CD14-positive monocyte (primary cell): ENCODE measurements around the gene ZCCHC10. TPM values are rescaled to one million over a fixed set of nuclear protein-coding genes. Genes with fewer than 3 reads are reported as not detected.

ENCODE experiments used
- DNase-seq, 3 donors: peaks; one replicate each; pipeline ENCODE4 v3.0.0-alpha.2; 2011 to 2022
- H2AFZ ChIP-seq: 2 replicates; pipeline ENCODE4 v1.6.0; 2012; ENCODE audit warnings: mild to moderate bottlenecking, low read depth, low read length, inconsistent platforms; ENCODE audit not compliant: insufficient read depth, poor library complexity, severe bottlenecking
- H3K27ac ChIP-seq, 2 donors: 1 replicate in 1 of 2; 2 replicates in 1 of 2; pipeline ENCODE4 v1.5.1; 2012 to 2013; ENCODE audit warnings: low read length in 2 of 2, control low read depth in 1 of 2, inconsistent platforms in 1 of 2, low read depth in 1 of 2, mild to moderate bottlenecking in 1 of 2
- H3K27me3 ChIP-seq, 2 donors: one replicate each; pipeline versions ENCODE4 v1.6.0 to v1.6.1; 2011 to 2013; ENCODE audit warnings: low read length in 2 of 2; ENCODE audit not compliant: control insufficient read depth in 2 of 2, insufficient read depth in 2 of 2
- H3K36me3 ChIP-seq, 2 donors: replicated peaks in 1 of 2; 1 replicate in 1 of 2; 2 replicates in 1 of 2; pipeline versions ENCODE4 v1.5.1 to v1.6.1; 2012 to 2013; ENCODE audit warnings: low read length in 2 of 2, control low read depth in 1 of 2, inconsistent platforms in 1 of 2, mild to moderate bottlenecking in 1 of 2; ENCODE audit not compliant: insufficient read depth in 2 of 2, control insufficient read depth in 1 of 2
- H3K4me1 ChIP-seq, 2 donors: 1 replicate in 1 of 2; 2 replicates in 1 of 2; pipeline versions ENCODE4 v1.5.1 to v1.6.1; 2012 to 2013; ENCODE audit warnings: low read length in 2 of 2, control low read depth in 1 of 2, inconsistent platforms in 1 of 2, mild to moderate bottlenecking in 1 of 2, moderate library complexity in 1 of 2; ENCODE audit not compliant: insufficient read depth in 2 of 2, control insufficient read depth in 1 of 2
- H3K4me2 ChIP-seq: replicated peaks from 2 replicates; pipeline ENCODE3; 2012; ENCODE audit warnings: low read length, moderate library complexity, mild to moderate bottlenecking; ENCODE audit not compliant: poor library complexity, severe bottlenecking; ENCODE audit errors: extremely low read depth
- H3K4me3 ChIP-seq, 3 experiments: fragments of 200-600 bp in 1 of 3; sonication (generic) in 1 of 3; replicated peaks in 1 of 3; 1 replicate in 2 of 3; 2 replicates in 1 of 3; pipeline ENCODE4 v1.5.1; 2011 to 2013; ENCODE audit warnings: low read length in 3 of 3, mild to moderate bottlenecking in 3 of 3, control low read depth in 2 of 3, low read depth in 2 of 3, inconsistent platforms in 1 of 3, moderate library complexity in 1 of 3
- H3K79me2 ChIP-seq: 2 replicates; pipeline ENCODE4 v1.6.0; 2012; ENCODE audit warnings: mild to moderate bottlenecking, control low read depth, inconsistent platforms, low read length, moderate library complexity; ENCODE audit not compliant: insufficient read depth
- H3K9ac ChIP-seq: 2 replicates; pipeline ENCODE4 v1.6.0; 2017; ENCODE audit warnings: low read length, mild to moderate bottlenecking; ENCODE audit not compliant: insufficient read depth, poor library complexity, severe bottlenecking
- H3K9me3 ChIP-seq, 2 donors: replicated peaks in 1 of 2; 1 replicate in 1 of 2; 2 replicates in 1 of 2; pipeline versions ENCODE4 v1.5.1 to v1.6.1; 2012 to 2013; ENCODE audit warnings: low read length in 2 of 2, control low read depth in 1 of 2; ENCODE audit not compliant: control insufficient read depth in 1 of 2, insufficient read depth in 1 of 2
- H4K20me1 ChIP-seq: 2 replicates; pipeline ENCODE4 v1.6.0; 2012; ENCODE audit warnings: mild to moderate bottlenecking, low read length, control low read depth, moderate library complexity; ENCODE audit not compliant: insufficient read depth
- H3K27ac Mint-ChIP-seq, 7 donors: one replicate each; pipeline ENCODE4 v1.8.0; 2020; ENCODE audit warnings: mild to moderate bottlenecking in 7 of 7, mixed read lengths in 7 of 7, moderate library complexity in 6 of 7, inconsistent platforms in 2 of 7
- H3K27me3 Mint-ChIP-seq, 3 donors: one replicate each; pipeline ENCODE4 v1.8.0; 2021 to 2022; ENCODE audit warnings: low read depth in 3 of 3, mild to moderate bottlenecking in 3 of 3, mixed read lengths in 3 of 3, moderate library complexity in 3 of 3, inconsistent platforms in 1 of 3
- H3K36me3 Mint-ChIP-seq, 2 donors: one replicate each; pipeline ENCODE4 v1.8.0; 2020; ENCODE audit warnings: mixed read lengths in 2 of 2, inconsistent platforms in 1 of 2, mild to moderate bottlenecking in 1 of 2
- H3K4me1 Mint-ChIP-seq: one replicate; pipeline ENCODE4 v1.8.0; 2020; ENCODE audit warnings: mild to moderate bottlenecking, mixed read lengths
- H3K4me3 Mint-ChIP-seq, 2 donors: one replicate each; pipeline ENCODE4 v1.8.0; 2020; ENCODE audit warnings: mild to moderate bottlenecking in 2 of 2, mixed read lengths in 2 of 2, moderate library complexity in 1 of 2
- H3K9me3 Mint-ChIP-seq, 7 donors: one replicate each; pipeline ENCODE4 v1.8.0; 2020 to 2022; ENCODE audit warnings: mixed read lengths in 7 of 7, mild to moderate bottlenecking in 6 of 7, moderate library complexity in 6 of 7, inconsistent platforms in 2 of 7
- CTCF ChIP-seq: fragments of 200-600 bp; IDR thresholded peaks from one replicate; pipeline ENCODE4 v1.8.0; 2022; ENCODE audit warnings: antibody characterized with exemption, mild to moderate bottlenecking
- WGBS: methylation state at CpG from one replicate; pipeline ENCODE4 v1.1.5; 2013; ENCODE audit warnings: missing lambda C conversion rate; ENCODE audit not compliant: insufficient coverage; 5-methylcytosine and 5-hydroxymethylcytosine counted together
- intact Hi-C, 2 donors: fragments of 100-400 bp; cut with micrococcal nuclease; formaldehyde crosslinking; loops; one replicate each; pipeline versions ENCODE4 v1.15.0 to v1.15.1; 2023
- polyA plus RNA-seq, 3 donors: library from polyadenylated mRNA; depleted of rRNA in 1 of 3; unstranded in 2 of 3; stranded (reverse) in 1 of 3; fragments of 300-500 nt in 2 of 3; fragments of >200 nt in 1 of 3; fragmentation: Illumina TruSeq in 2 of 3; gene quantifications; 1 replicate in 2 of 3; 2 replicates in 1 of 3; pipeline ENCODE4 v1.2.3, GENCODE V29; 2012 to 2021

The ZCCHC10 gene
- polyA plus RNA-seq, 3 donors = 10.7 to 52.7 (median 45.3) TPM

- intact Hi-C loops = no loop called here
- Mint-ChIP-seq H3K27me3 (peaks cover 0 to 3% (median under 1%) of the 10 kb centered on the region in 3 donors), H3K4me1 (no peaks in the 10 kb centered on the region), H3K36me3 (no peaks in the 10 kb centered on the region), H3K9me3 (peaks cover 2 to 4% (median 3%) of the 10 kb centered on the region in 7 donors), H3K4me3 (no peak overlapping the region), H3K27ac (no peak overlapping the region)
- Histone ChIP-seq H2AFZ (no peak overlapping the region), H3K4me3 (no peak overlapping the region), H3K9ac (no peak overlapping the region), H3K27ac (no peak overlapping the region), H3K4me1 (no peaks in the 10 kb centered on the region), H3K36me3 (no peaks in the 10 kb centered on the region), H3K27me3 (no peaks in the 10 kb centered on the region), H4K20me1 (no peaks in the 10 kb centered on the region), H3K9me3 (peaks cover 0 to 2% of the 10 kb centered on the region in 2 donors), H3K4me2 (no peak overlapping the region), H3K79me2 (no peaks in the 10 kb centered on the region)
- 98% methylated on average over 9 of the region's 16 CpGs for WGBS
- no peak for DNase-seq
- no peak for TF ChIP-seq CTCF
Observed at GRCh38 chr5:132971483-132972435, 54.6 kb downstream of the ZCCHC10 start.

GRCh38 chr5:132965120-132965519 is 61.2 kb downstream of the ZCCHC10 start:
- H3K4me2 ChIP-seq = no peak overlapping the region
- H3K27me3 ChIP-seq = no peaks in the 10 kb centered on the region
- H3K9me3 ChIP-seq = no peaks in the 10 kb centered on the region
- DNase-seq = no peak
- WGBS = 100% methylated on average over 1 of the region's 4 CpGs
- H3K27me3 Mint-ChIP-seq = no peaks in the 10 kb centered on the region
- no peaks in the 10 kb centered on the region for H3K9me3 Mint-ChIP-seq
- H3K36me3 Mint-ChIP-seq = no peaks in the 10 kb centered on the region
- H3K9ac ChIP-seq = no peak overlapping the region
- intact Hi-C loops = loop anchor here in 1 of 2 donors (10.0 kb wide), 1 partner anchor 50 kb away; no protein-coding TSS in a partner anchor
- H3K4me1 Mint-ChIP-seq = peaks cover 26% of the 10 kb centered on the region
- H3K27ac Mint-ChIP-seq = peak overlapping the region in 1 of 7 donors; percentile 97
- H3K79me2 ChIP-seq = peaks cover 32% of the 10 kb centered on the region
- no peak overlapping the region for H2AFZ ChIP-seq
- no peaks in the 10 kb centered on the region for H3K36me3 ChIP-seq
- no peak overlapping the region for H3K4me3 Mint-ChIP-seq
- no peak overlapping the region for H3K4me3 ChIP-seq
- peaks cover 24% of the 10 kb centered on the region for H4K20me1 ChIP-seq
- no peak for TF ChIP-seq CTCF
- H3K4me1 ChIP-seq = peaks cover 21 to 28% of the 10 kb centered on the region in 2 donors
- no peak overlapping the region for H3K27ac ChIP-seq
